PFSK-1 (cell line): Measurements from ENCODE around the gene CLMN.

Experiments
- FOXP2 ChIP-seq: optimal IDR thresholded peaks from 2 replicates; pipeline ENCODE3; 2011; ENCODE audit warnings: borderline replicate concordance, control low read depth, inconsistent platforms; ENCODE audit not compliant: insufficient read depth; ENCODE audit errors: extremely low read length, extremely low read depth
- POLR2AphosphoS5 ChIP-seq: IDR thresholded peaks from 2 replicates; pipeline ENCODE4 v1.6.1; 2012; ENCODE audit warnings: low read depth, mild to moderate bottlenecking, control low read depth, low read length, moderate library complexity
- SIN3A ChIP-seq: IDR thresholded peaks from 2 replicates; pipeline ENCODE4 v1.6.1; 2012; ENCODE audit warnings: mild to moderate bottlenecking, low read length, moderate library complexity, borderline replicate concordance; ENCODE audit not compliant: insufficient read depth
- TAF1 ChIP-seq: IDR thresholded peaks from 2 replicates; pipeline ENCODE4 v1.6.1; 2012; ENCODE audit warnings: low read length, control low read depth, borderline replicate concordance; ENCODE audit not compliant: insufficient read depth
- TF ChIP-seq, protein P1 (sequence below), 2 experiments: IDR thresholded peaks; 2 replicates each; pipeline versions ENCODE4 v1.6.1 to v1.8.0; 2011 to 2012; ENCODE audit warnings: low read depth in 2 of 2, low read length in 2 of 2, control low read depth in 1 of 2, inconsistent platforms in 1 of 2, mild to moderate bottlenecking in 1 of 2, moderate library complexity in 1 of 2; ENCODE audit not compliant: insufficient read depth in 1 of 2

Gene CLMN

DNA sequence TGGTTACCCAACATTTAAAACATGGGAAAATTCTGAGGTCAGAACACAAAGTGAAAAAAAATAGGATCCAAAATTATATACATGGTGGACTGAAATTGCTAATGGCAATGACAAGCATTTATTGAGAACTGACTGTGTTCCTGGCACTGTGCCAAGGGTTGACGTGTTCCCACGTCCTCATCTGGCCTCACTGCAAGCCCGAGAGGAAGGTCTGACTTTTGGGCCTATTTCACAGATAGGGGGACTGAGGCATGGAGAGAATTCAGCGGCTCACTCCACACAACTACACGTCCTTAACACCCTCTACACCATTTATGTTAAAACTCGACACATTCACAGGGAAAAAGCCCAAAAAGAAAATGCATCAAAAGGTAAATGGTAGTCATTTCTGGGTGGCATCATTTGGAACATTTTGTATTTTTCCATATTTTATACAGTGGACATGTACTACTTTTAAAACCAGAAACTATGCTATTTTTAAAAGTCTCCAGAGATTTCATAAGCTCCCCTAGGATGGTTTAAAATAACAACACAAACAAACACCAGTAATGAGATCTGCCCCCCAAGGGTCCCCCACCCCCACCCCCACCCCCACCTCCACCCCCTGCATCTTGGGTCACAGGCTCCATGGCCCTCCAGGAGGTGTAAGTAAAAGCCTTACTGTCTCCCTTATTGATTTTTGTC, 27.7 kb downstream of the CLMN start:
- TF ChIP-seq, protein P1, sequence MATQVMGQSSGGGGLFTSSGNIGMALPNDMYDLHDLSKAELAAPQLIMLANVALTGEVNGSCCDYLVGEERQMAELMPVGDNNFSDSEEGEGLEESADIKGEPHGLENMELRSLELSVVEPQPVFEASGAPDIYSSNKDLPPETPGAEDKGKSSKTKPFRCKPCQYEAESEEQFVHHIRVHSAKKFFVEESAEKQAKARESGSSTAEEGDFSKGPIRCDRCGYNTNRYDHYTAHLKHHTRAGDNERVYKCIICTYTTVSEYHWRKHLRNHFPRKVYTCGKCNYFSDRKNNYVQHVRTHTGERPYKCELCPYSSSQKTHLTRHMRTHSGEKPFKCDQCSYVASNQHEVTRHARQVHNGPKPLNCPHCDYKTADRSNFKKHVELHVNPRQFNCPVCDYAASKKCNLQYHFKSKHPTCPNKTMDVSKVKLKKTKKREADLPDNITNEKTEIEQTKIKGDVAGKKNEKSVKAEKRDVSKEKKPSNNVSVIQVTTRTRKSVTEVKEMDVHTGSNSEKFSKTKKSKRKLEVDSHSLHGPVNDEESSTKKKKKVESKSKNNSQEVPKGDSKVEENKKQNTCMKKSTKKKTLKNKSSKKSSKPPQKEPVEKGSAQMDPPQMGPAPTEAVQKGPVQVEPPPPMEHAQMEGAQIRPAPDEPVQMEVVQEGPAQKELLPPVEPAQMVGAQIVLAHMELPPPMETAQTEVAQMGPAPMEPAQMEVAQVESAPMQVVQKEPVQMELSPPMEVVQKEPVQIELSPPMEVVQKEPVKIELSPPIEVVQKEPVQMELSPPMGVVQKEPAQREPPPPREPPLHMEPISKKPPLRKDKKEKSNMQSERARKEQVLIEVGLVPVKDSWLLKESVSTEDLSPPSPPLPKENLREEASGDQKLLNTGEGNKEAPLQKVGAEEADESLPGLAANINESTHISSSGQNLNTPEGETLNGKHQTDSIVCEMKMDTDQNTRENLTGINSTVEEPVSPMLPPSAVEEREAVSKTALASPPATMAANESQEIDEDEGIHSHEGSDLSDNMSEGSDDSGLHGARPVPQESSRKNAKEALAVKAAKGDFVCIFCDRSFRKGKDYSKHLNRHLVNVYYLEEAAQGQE (IDR thresholded peaks at IDR 0.05; ENCODE audit: insufficient read depth in 1 of 2, low read depth in 2 of 2, low read length in 2 of 2), result no peak
- TF ChIP-seq FOXP2 (no peak), TAF1 (no peak), SIN3A (no peak), POLR2AphosphoS5 (no peak)

DNA sequence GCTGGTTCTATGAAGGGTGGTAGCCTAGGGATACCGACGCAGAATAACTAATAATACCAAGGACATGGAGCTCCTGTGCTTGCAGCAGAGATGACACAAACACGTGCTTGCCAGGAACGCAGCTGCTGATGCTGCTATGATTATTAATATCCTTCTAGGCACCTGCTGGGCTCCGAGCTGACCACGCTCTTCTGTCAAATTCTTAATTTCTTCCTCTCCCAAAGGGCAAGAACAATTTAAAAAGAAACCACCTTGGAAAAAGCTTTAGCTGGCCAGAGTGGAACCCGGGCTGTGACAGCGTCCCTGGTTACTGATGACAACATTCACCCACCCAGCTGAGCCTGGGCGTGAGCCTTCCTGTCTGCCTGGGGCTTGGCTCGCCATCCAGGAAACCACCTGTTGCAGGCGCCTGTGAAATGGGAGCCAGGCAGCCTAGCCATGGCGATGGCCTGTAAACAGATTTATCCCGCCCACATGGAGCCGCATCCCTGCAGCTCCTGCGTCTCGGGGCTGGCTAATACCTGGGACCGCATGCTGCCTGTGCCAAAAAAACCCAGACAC, 28.8 kb downstream of the CLMN start:
- TF ChIP-seq TAF1, result no peak
- TF ChIP-seq SIN3A, result no peak
- no peak for TF ChIP-seq FOXP2
- TF ChIP-seq, protein P1 (IDR thresholded peaks at IDR 0.05; ENCODE audit: insufficient read depth in 1 of 2, low read depth in 2 of 2, low read length in 2 of 2), result no peak

DNA sequence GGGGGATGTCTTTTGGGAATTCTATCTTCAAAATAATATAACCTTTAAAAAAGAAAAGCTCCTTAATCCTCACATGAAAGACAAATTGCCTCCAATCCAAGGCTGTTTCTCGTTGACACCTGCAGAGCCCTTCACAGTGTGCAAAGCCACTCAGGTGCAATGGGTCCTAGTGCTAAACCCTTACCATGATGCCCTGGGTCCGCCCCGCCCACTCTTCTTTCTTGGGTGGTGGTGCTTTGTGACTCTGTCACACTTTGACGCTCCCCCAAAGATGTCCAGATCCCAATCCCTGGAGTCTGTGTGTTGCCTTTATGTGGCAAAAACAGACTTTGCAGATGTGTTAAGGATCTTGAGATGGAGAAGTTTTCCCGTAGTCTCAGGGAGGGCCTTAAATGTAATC, 29.7 kb downstream of the CLMN start:
- TF ChIP-seq POLR2AphosphoS5 (no peak), FOXP2 (no peak), SIN3A (no peak), TAF1 (no peak)
- TF ChIP-seq, protein P1 (IDR thresholded peaks at IDR 0.05; ENCODE audit: insufficient read depth in 1 of 2, low read depth in 2 of 2, low read length in 2 of 2), result no peak

DNA sequence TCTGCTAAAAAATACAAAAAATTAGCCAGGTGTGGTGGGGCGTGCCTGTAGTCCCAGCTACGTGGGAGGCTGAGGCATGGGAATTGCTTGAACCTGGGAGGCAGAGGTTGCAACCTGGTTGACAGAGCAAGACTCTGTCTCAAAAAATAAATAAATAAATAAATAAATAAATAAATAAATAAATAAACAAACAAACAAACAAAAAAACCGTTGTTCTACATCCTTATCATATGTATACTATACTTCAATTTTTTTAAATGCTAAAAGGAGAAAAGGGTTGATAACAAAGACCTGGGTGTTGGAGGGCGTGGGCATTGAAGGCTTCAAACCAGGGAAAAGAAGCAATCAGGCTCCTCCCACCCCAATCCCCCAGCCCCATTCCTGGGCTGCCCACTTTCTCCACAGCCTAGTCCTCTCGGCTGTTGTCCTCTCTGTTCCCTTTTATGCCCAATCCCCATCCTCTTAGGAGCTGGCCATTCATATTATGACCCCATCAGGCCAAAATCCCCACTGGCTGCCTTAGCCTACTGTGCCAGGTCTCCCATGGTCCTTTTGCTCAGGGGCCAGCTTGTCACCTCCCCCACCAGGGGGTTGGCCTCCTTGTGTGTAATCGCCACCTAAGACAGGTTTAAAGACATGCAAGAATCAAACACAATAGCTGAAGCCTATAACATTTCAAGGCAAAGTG, 30.2 kb downstream of the CLMN start:
- no peak for TF ChIP-seq FOXP2
- TF ChIP-seq, protein P1 (IDR thresholded peaks at IDR 0.05; ENCODE audit: insufficient read depth in 1 of 2, low read depth in 2 of 2, low read length in 2 of 2), result no peak
